Measurements from ENCODE around the gene C17orf107.
A peak's percentile ranks its signal among the peaks of the same experiment; 100 is the strongest.

Gene C17orf107

DNA sequence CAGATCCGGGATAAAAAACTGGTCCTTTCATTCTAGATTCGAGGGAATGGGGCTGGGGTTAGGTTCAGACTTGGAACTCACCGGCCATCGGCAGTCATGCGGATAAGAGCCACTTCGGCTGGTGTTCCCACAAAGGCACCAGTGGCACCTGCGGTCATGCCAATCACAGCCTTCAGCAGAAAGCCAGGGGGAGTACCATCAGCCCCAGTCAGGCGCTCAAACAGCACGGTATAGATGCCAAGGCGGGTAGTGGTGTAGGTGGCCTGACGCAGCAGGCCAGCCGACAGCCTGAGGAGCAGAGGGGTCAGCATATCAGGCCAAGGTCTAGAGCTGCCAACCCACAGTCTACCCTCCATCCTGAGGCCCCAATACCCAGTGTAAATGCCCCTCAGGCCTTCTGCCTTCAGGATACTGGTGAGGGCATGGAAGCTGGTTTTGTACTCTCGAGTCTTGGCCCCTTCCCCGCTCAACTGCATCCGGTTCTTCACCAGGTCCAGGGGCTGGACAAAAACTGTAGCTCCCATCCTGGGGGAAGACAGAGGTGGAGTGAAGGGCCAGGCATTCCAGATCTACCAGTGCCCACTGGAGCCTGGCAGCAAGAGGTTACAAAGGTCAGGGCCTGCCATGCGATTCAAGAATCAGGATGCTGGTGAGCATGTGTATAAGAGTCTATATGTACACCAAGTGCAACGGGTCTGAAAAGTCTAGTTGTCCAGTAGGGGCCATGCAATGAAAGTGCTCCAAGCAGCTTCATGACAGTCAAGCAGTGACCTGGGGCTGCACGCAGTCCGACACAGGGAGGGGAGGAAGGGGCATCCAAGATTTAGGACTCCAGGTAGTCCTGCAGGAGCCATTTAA, 39.6 kb downstream of the C17orf107 start:
- peak overlapping the region; percentile 89 for H3K4me3 ChIP-seq (ENCODE audit: low read length)
- TF ChIP-seq, protein P1, sequence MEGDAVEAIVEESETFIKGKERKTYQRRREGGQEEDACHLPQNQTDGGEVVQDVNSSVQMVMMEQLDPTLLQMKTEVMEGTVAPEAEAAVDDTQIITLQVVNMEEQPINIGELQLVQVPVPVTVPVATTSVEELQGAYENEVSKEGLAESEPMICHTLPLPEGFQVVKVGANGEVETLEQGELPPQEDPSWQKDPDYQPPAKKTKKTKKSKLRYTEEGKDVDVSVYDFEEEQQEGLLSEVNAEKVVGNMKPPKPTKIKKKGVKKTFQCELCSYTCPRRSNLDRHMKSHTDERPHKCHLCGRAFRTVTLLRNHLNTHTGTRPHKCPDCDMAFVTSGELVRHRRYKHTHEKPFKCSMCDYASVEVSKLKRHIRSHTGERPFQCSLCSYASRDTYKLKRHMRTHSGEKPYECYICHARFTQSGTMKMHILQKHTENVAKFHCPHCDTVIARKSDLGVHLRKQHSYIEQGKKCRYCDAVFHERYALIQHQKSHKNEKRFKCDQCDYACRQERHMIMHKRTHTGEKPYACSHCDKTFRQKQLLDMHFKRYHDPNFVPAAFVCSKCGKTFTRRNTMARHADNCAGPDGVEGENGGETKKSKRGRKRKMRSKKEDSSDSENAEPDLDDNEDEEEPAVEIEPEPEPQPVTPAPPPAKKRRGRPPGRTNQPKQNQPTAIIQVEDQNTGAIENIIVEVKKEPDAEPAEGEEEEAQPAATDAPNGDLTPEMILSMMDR (conservative IDR thresholded peaks at IDR 0.05; ENCODE audit: low read length): no peak; the same call in 1 of the 2 replicates
- no peak for DNase-seq (ENCODE audit: low read depth)

GRCh38 chr17:4939546-4939795, 40.1 kb downstream of the C17orf107 start:
- no peak for DNase-seq (ENCODE audit: low read depth)
- peak overlapping the region; percentile 89 for H3K4me3 ChIP-seq (ENCODE audit: low read length)
- TF ChIP-seq, protein P1 (conservative IDR thresholded peaks at IDR 0.05; ENCODE audit: low read length): no peak

DNA sequence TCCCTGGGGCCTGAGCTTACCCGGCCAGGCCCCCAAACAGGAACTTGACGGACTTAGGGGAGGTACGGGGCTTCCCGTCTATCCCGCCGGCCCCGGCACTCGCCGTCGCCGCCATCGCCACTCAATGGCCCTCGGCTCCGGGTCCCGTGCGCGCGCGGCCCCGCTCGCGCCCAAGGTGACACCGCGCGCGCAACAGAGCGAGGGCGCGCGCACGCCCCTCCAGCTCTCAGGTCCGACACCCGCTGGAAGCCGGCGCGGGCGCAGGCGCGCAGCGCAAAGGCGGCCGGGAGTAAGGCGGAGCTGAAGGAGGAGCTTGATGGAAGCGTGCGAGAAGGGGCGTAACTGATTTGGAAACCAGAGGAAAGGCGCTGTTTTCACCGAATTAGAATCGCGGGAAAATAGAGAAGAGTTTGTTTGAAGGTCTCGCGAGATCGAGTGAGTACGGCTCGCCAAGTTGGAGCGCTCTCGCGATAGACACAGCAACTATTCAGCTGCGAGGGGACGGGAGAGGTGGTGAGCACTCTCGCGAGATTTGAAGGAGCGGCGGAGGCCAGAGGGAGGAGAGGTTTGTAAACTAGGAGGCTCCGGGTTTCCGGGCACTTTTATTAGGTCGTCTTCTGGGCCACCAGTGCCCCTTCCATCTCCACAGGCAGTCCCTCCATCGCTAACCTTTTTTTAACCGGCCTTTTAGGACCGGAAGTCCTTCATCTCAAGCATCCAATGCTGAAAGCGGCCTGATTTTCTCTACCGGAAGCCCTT, 40.6 kb downstream of the C17orf107 start, which contains the start of the genes RNF167 and SLC25A11:
Gene RNF167, plus strand, starts transcription at position 473 of the 759 bp plus-strand sequence. CDS start 642 bp downstream, outside the sequence.
Gene SLC25A11, minus strand, starts transcription at position 251 of the 759 bp plus-strand sequence. Its CDS starts 136 bp downstream, at position 115.
- DNase-seq (ENCODE audit: low read depth): peak; percentile 100
- H3K4me3 ChIP-seq (ENCODE audit: low read length): peak within 1 kb of the TSS; percentile 89
- TF ChIP-seq, protein P1 (conservative IDR thresholded peaks at IDR 0.05; ENCODE audit: low read length): no peak

DNA sequence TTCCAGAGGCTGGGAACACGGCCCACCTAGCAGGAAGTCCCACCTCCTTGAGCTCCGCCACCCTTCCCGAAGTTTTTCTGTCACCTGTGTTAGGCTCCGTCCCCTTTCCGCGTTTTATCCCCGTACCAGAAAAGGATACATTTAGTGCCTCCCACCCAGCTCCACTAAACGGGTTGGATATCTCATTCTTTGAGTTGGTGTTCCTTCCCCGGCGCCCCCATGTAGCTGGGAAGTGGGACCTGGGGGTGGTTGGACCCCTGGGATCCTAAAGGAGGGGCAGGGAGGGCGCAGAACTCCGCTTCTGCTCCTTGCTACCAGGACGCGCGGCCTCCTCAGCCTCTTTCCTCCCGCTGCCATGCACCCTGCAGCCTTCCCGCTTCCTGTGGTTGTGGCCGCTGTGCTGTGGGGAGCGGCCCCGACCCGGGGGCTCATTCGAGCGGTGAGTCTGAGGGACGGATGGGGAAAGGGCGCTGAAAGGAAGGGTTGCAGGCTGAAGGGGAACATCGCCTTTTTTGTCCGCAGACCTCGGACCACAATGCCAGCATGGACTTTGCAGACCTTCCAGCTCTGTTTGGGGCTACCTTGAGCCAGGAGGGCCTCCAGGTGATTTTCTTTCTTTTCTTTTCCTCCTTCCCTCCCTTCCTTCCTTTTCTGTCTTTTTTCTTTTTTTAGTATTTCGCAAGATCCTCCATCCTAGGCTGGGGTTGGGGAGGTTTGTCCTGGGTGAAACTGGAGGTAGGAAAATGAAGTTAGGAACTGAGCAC, 41.4 kb downstream of the C17orf107 start:
- no peak for DNase-seq (ENCODE audit: low read depth)
- TF ChIP-seq, protein P1 (conservative IDR thresholded peaks at IDR 0.05; ENCODE audit: low read length): no peak
- peak overlapping the region; percentile 89 for H3K4me3 ChIP-seq (ENCODE audit: low read length)

GRCh38 chr17:4941319-4941610, 41.9 kb downstream of the C17orf107 start:
- TF ChIP-seq, protein P1 (conservative IDR thresholded peaks at IDR 0.05; ENCODE audit: low read length): no peak
- H3K4me3 ChIP-seq (ENCODE audit: low read length): peak overlapping the region; percentile 89

DNA sequence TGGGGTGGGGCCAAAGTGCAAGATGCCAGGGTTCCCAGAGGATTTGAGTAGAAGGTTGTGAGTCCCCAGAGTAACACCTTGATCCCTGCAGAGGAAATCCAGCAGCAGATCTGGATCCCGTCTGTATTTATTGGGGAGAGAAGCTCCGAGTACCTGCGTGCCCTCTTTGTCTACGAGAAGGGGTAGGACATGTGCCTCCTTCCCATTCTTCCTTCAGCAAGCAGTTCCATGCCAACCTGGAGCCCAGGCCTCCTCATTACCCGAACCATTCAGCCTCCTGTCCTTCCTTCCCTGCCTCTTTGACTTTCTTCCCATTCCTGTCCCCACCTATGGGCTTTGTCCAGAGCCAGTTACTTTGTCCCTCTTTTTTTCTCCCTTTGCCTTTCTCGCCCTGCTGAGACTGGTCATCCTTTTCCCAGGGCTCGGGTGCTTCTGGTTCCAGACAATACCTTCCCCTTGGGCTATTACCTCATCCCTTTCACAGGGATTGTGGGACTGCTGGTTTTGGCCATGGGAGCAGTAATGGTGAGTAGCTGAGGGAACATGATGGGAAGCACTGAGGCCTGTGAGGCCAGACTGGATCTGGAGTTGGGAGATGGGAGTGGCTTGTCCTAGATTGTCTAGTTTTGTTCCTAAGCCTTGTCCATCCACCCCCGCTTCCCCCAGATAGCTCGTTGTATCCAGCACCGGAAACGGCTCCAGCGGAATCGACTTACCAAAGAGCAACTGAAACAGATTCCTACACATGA, 43.6 kb downstream of the C17orf107 start:
- H3K4me3 ChIP-seq (ENCODE audit: low read length): no peak overlapping the region
- DNase-seq (ENCODE audit: low read depth): no peak
- TF ChIP-seq, protein P1 (conservative IDR thresholded peaks at IDR 0.05; ENCODE audit: low read length): no peak

More at GRCh38 chr17:4941319-4941610, 41.9 kb downstream of the C17orf107 start:
- no peak for DNase-seq (ENCODE audit: low read depth)
